DMS114 treated with DMSO at 0.1 percent for 48 hours (cell line): Measurements from ENCODE around the gene STXBP1.
A peak's percentile ranks its signal among the peaks of the same experiment; 100 is the strongest.

ENCODE experiments used
- DNase-seq: peaks from one replicate; lab custom pipeline; 2025; ENCODE audit not compliant: unreplicated experiment; lab: John Stamatoyannopoulos, UW

Gene STXBP1

DNA sequence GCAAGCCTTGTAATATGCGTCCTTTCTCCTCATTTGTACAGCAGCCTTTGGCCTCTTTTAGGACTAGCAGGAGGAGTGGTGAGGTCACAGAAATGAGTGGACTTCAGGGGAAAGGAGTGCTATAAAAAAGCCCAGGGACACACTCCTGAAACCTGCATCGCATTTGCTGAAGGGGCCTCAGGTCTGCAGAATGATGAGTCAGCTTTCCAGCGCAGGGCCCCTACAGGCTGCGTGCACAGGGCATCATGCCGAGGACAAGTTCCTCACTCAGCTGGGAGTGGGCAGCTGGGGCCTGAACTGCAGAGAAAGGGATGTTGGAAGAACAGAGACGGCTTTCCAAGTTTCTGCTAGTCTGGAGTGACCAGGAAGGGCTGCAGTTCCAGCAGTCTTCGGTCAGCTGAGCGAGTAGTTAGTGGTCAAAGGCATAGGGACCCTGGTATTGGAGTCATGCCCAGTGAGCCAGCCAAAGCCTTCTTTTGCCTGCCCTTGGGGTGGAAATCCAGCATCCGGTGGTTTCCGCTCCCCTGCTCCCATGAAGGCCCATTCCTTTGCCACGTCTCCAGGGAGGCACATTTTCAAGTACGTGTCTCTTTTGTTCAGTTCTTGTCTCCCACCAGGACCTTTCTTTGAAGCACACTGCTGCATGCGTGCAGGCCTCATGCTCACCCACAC is 77.4 kb downstream of the STXBP1 start:
- no peak for DNase-seq

DNA sequence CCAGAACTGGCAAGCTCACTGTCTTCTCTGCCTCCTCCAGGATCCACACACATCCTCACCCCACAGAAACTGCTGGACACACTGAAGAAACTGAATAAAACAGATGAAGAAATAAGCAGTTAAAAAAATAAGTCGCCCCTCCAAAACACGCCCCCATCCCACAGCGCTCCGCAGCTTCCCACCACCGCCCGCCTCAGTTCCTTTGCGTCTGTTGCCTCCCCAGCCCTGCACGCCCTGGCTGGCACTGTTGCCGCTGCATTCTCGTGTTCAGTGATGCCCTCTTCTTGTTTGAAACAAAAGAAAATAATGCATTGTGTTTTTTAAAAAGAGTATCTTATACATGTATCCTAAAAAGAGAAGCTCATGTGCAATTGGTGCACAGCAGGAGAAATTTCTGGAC is 78.7 kb downstream of the STXBP1 start:
- no peak for DNase-seq

- no peak for DNase-seq
Measured at GRCh38 chr9:127692071-127692470, 80.0 kb downstream of the STXBP1 start.

DNA sequence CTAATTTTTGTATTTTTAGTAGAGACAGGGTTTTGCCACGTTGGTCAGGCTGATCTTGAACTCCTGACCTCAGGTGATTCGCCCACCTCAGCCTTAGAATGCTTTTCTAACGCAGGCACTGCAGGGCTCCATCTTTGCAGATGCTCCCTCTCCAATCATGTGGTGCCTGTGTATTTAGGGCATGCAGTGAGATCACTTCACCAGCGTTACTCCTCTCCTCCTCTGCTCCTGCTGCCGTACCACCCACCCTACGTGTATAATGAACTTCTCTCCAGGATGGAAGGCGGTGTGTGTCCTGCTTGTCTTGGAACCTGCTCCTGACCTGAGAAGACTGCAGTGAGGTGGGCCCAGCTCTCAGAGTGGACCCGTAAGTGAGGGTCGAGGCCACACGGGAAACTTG is 81.1 kb downstream of the STXBP1 start:
- DNase-seq: no peak

GRCh38 chr9:127693697-127694096 is 81.6 kb downstream of the STXBP1 start:
- DNase-seq: no peak

DNA sequence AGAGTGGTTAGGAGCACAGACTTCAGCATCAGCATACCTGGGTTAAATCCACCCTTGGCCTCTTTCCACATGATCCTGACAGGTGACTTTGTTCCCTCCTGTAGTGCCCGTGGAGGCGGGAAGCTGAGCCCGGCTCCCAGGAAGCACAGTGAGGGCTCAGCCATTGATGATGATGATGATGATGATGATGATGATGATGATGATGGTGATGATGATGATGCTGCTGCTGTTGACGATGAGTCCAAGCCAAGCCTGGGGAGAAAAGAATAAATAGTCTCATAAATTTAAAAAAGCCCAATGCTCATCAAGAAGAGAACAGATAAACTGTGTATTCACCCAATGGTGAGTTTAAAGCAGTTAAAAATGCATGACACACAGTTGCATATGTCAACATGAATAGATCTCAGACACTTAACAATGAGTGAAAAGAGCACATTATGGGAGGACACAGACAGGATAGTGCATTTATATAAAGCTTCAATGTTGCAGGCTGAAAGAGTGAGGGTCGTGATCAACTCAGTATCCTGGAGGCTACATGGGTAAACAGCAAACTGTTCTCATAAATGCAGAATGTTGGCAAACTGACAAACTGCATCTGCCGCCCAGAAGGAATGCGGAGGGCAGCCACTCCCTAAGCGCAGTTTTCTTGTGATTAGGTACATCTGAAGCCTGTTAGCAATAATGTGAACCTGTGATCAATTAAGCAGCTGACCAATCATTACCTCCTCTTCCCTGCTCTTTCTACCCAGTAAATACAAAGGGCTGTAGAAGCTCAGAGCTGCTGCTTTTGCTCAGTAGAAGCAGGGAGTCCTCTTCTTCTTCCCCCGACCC is 83.0 kb downstream of the STXBP1 start:
- DNase-seq: no peak

DNA sequence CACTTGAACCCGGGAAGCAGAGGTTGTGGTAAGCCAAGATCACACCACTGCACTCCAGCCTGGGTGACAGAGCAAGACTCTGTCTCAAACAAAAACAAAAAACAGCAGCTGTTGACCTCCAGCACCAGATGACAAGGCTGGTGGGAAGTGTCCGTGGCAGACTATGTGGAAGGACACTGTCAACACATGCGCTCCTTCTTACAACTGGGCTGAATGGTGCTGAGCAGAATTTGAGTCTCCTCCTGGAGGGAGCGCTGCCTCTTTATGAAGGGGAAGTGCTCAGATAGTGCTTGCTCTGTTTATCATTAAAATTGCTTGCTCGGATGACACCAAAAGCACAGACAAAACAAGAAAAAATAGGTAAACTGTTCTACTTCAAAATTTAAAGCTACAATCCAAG is 85.5 kb downstream of the STXBP1 start:
- DNase-seq: no peak

- DNase-seq: no peak
Measured at GRCh38 chr9:127698386-127698785, 86.3 kb downstream of the STXBP1 start.

GRCh38 chr9:127698985-127699670 is 87.1 kb downstream of the STXBP1 start:
- DNase-seq: peak; percentile 82

- DNase-seq: no peak
Measured at GRCh38 chr9:127700140-127700539, 88.1 kb downstream of the STXBP1 start.

GRCh38 chr9:127700594-127701255 is 88.6 kb downstream of the STXBP1 start:
- DNase-seq: no peak

DNA sequence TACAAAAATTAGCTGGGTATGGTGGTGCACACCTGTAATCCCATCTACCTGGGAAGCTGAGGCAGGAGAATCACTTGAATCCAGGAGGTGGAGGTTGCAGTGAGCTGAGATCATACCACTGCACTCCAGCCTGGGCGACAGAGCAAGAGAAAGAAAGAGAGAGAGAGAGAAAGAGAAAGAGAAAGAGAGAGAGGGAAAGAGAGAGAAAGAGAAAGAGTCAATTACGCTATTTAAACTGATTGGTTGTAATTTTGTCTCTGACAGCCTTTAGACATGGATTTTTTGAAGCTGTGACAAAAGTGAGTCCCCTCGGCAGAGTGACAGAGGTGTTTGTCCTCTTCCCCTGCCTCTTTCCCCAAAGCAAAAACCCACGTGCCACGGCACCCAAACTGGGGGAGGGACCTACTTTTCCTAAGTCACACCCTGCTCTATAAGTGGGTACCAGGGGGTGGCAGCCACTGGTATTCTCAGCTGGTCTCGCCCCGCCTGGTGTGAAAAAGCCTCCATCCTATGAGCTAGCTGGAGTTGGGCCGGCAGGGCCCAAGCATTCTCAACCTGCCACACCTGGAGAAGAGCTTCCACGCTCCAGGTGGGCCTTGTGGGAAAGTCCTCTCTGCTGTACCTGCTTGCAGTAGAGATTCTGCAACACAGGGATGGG is 91.3 kb downstream of the STXBP1 start:
- no peak for DNase-seq

- DNase-seq: no peak
Measured at GRCh38 chr9:127705577-127706379, 93.7 kb downstream of the STXBP1 start.

DNA sequence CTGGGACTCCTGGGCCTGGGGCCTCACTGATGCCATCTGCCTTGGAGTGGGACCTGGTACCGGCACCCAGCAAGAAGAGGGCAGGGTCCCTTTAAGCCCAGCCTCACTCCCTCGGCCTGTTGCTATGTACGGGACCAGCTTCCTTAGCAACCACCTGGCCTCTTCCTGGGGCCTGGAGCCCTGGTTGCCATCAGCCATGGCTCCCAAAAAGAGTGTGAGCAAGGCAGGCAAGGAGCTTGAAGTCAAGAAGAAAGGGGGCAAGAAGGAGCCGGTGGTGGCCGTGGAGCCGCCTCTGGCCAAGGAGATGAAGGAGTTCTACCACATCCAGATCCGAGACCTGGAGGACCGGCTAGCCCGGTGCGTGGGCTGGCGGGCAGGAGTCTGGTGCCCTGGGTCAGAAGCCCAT is 94.8 kb downstream of the STXBP1 start, which contains the start of gene CFAP157:
CFAP157 (plus strand) TSS at position 153 of the 406 bp plus-strand sequence; CDS start at position 197, 44 bp downstream.
- no peak for DNase-seq

- no peak for DNase-seq
Measured at GRCh38 chr9:127707766-127708165, 95.7 kb downstream of the STXBP1 start.

GRCh38 chr9:127708952-127709587 is 97.0 kb downstream of the STXBP1 start:
- DNase-seq: no peak

DNA sequence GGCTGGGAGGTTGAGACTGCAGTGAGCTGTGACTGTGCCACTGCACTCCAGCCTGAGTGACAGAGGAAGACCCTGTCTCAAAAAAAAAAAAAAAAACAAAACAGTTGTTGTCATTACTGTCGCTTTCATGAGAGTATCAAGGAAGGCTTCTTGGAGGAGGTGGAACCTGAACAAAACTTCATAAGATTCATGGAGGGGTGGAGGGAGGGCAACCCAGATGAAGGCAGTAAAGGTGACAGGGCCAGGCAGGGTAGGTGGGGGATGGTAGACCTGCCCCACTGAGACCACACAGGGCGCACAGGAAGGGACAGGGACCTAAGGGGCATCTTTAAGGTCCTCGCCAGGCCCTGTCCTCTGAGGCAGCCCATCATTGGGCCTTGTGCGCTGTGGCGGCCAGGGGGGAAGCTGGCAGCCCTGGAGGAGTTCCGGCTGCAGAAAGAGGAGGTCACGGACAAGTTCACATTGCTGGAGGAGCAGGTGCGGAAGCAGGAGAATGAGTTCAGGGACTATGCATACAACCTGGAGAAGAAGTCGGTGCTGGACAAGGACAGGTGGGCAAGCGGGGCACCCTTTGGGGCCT is 98.2 kb downstream of the STXBP1 start:
- DNase-seq: no peak

DNA sequence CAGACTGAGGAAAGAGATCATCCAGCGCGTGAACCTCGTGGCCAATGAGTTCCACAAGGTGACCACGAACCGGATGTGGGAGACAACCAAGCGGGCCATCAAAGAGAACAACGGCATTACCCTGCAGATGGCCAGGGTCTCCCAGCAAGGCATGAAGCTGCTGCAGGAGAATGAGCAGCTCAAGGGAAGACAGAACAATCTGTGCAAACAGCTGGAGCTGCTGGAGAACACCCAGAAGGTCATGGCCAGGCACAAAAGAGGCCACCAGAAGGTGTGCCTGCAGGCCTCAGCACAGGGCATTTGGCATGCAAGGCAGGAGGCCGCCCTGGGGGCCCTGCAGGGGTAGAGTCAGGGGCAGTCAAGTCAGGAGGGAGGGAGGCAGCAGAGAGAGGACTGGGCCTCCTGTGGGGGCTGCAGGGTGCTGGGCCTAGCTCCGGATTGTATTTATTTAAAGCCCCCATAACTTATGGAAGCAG is 99.2 kb downstream of the STXBP1 start:
- DNase-seq: no peak

GRCh38 chr9:127711831-127712274 is 99.8 kb downstream of the STXBP1 start:
- DNase-seq: no peak
